ENCODE data around the gene EPHA3.

DNA sequence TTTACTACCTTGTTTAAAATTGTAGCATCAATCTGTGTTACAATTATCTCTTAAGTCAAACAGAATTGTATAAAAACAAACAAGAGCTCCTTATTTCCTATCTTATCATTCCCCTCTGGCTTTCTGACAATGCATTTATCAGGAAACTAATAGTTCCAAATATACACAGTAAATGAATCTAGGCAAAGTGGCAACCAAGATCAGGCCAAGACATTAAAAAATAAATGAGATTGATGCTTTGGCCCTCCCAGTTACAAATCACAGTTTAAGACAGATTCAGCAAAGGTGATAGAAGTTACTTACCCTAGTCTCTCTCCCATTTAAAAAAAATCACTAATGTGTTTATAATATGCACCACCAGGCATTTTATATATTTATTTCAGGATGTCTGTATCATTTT is 236.7 kb downstream of the EPHA3 start:
- TF ChIP-seq POLR2A (IDR thresholded peaks at IDR 0.05) = no peak
- TF ChIP-seq, protein P1, sequence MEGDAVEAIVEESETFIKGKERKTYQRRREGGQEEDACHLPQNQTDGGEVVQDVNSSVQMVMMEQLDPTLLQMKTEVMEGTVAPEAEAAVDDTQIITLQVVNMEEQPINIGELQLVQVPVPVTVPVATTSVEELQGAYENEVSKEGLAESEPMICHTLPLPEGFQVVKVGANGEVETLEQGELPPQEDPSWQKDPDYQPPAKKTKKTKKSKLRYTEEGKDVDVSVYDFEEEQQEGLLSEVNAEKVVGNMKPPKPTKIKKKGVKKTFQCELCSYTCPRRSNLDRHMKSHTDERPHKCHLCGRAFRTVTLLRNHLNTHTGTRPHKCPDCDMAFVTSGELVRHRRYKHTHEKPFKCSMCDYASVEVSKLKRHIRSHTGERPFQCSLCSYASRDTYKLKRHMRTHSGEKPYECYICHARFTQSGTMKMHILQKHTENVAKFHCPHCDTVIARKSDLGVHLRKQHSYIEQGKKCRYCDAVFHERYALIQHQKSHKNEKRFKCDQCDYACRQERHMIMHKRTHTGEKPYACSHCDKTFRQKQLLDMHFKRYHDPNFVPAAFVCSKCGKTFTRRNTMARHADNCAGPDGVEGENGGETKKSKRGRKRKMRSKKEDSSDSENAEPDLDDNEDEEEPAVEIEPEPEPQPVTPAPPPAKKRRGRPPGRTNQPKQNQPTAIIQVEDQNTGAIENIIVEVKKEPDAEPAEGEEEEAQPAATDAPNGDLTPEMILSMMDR (IDR thresholded peaks at IDR 0.05) = no peak

Data from body of pancreas (tissue), 4 donors.